MCF 10A (cell line): ENCODE results near the gene FERMT3. TPM values are rescaled to one million over a fixed set of nuclear protein-coding genes. Genes with fewer than 3 reads are reported as not detected.
A peak's percentile ranks its signal among the peaks of the same experiment; 100 is the strongest.

Experiments used
- BruUV-seq: library from RNA; stranded (reverse); fragments of 400-500 nt; replicated peaks from 2 replicates; lab custom pipeline; 2021; lab: Mats Ljungman, UMichigan
- CTCF ChIA-PET: fragments of 300-600 bp; sonication (Branson Sonifier 250); formaldehyde crosslinking; extraction: SDS; loops from one replicate; lab custom pipeline; 2021; ENCODE audit warnings: antibody characterized with exemption, inconsistent platforms; lab: Yijun Ruan, JAX
- POLR2A ChIA-PET: fragments of 300-600, 350-650 bp; sonication (Branson Sonifier 250); formaldehyde crosslinking; extraction: SDS; loops from one replicate; lab custom pipeline; 2020; ENCODE audit warnings: antibody characterized with exemption, inconsistent platforms; lab: Yijun Ruan, JAX
- DNase-seq: peaks from one replicate; pipeline ENCODE4 v3.0.0-alpha.2; 2018; ENCODE audit not compliant: unreplicated experiment
- H3K27ac Mint-ChIP-seq: one replicate; pipeline ENCODE4 v1.8.0; 2022; ENCODE audit warnings: mild to moderate bottlenecking, low read depth, mixed read lengths; ENCODE audit not compliant: unreplicated experiment
- H3K27me3 Mint-ChIP-seq: one replicate; pipeline ENCODE4 v1.8.0; 2022; ENCODE audit warnings: mixed read lengths; ENCODE audit not compliant: insufficient read depth, unreplicated experiment
- H3K36me3 Mint-ChIP-seq: one replicate; pipeline ENCODE4 v1.8.0; 2022; ENCODE audit warnings: mild to moderate bottlenecking, moderate library complexity, mixed read lengths; ENCODE audit not compliant: insufficient read depth, unreplicated experiment
- H3K4me1 Mint-ChIP-seq: one replicate; pipeline ENCODE4 v1.8.0; 2022; ENCODE audit warnings: mixed read lengths; ENCODE audit not compliant: insufficient read depth, unreplicated experiment
- H3K4me3 Mint-ChIP-seq: one replicate; pipeline ENCODE4 v1.8.0; 2022; ENCODE audit warnings: mild to moderate bottlenecking, moderate library complexity, mixed read lengths; ENCODE audit not compliant: unreplicated experiment
- H3K9me3 Mint-ChIP-seq: one replicate; pipeline ENCODE4 v1.8.0; 2022; ENCODE audit warnings: mixed read lengths; ENCODE audit not compliant: unreplicated experiment
- intact Hi-C: fragments of 100-400 bp; cut with micrococcal nuclease; formaldehyde crosslinking; loops from 2 replicates; pipeline ENCODE4 v1.14.1; 2022
- total RNA-seq: library from RNA; stranded (reverse); gene quantifications from 2 replicates; pipeline ENCODE4 v1.2.3, GENCODE V29; 2022
- TF ChIP-seq, protein P1 (sequence below): fragments of 200-600 bp; IDR thresholded peaks from one replicate; pipeline ENCODE4 v1.8.0; 2022; ENCODE audit warnings: antibody characterized with exemption, mild to moderate bottlenecking; ENCODE audit not compliant: unreplicated experiment

FERMT3 gene
- total RNA-seq, 1 experiment from 2014 or later = 0.44 TPM

DNA sequence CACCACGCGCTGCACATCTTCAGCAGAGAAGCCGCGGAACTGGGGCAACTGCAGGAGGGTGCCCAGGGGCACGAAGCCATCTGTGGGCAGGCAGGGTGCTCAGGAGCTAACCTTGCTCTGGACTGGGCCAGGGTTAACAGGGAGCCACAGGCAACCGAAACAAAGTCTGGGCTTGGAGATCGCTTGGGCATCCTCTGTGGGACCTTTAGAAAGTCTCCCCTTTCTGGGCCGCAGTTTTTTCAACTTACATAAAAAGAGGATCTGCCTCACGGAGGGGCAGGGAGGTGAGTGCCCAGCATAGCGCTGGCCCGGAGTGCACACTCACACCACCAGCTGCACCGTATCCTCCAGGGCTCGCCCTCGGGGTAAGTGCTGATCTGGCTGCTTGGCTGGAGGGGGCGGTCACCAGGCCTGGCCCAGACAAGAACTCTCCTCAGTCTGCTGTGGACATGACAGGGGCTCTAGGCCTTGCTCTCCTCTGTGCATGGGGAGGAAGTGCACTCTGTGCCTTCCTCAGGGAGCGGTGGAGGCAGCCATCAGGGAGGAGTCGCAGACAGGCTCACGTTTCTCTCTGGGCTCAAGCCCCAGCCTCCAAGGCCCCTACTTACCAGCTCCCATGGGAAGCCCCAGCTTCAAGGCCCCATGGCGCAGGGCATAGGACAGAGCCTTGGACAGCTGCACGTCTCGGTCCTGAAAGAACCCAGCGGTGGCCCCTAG is 18.5 kb downstream of the FERMT3 start:
- no TSS peak for BruUV-seq
- DNase-seq = no peak
- Mint-ChIP-seq H3K27me3 (no peaks in the 10 kb centered on the region), H3K4me1 (peaks cover 8% of the 10 kb centered on the region), H3K36me3 (peaks cover 6% of the 10 kb centered on the region), H3K9me3 (no peaks in the 10 kb centered on the region), H3K4me3 (peak overlapping the region; percentile 80), H3K27ac (no peak overlapping the region)
- ChIA-PET POLR2A (interaction anchor here (0.8 to 11.9 kb wide), 7 partner anchors 11 to 93 kb away, joined by 3 to 122 read pairs (median 3); partner anchors contain the start of genes FKBP2, PPP1R14B, PRDX5 and TRMT112), CTCF (interaction anchor here (0.6 to 4.7 kb wide), 5 partner anchors 9 to 132 kb away, joined by 3 to 22 read pairs (median 3); no protein-coding TSS in a partner anchor)
- TF ChIP-seq, protein P1, sequence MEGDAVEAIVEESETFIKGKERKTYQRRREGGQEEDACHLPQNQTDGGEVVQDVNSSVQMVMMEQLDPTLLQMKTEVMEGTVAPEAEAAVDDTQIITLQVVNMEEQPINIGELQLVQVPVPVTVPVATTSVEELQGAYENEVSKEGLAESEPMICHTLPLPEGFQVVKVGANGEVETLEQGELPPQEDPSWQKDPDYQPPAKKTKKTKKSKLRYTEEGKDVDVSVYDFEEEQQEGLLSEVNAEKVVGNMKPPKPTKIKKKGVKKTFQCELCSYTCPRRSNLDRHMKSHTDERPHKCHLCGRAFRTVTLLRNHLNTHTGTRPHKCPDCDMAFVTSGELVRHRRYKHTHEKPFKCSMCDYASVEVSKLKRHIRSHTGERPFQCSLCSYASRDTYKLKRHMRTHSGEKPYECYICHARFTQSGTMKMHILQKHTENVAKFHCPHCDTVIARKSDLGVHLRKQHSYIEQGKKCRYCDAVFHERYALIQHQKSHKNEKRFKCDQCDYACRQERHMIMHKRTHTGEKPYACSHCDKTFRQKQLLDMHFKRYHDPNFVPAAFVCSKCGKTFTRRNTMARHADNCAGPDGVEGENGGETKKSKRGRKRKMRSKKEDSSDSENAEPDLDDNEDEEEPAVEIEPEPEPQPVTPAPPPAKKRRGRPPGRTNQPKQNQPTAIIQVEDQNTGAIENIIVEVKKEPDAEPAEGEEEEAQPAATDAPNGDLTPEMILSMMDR = no peak
- intact Hi-C loops = no loop called here

DNA sequence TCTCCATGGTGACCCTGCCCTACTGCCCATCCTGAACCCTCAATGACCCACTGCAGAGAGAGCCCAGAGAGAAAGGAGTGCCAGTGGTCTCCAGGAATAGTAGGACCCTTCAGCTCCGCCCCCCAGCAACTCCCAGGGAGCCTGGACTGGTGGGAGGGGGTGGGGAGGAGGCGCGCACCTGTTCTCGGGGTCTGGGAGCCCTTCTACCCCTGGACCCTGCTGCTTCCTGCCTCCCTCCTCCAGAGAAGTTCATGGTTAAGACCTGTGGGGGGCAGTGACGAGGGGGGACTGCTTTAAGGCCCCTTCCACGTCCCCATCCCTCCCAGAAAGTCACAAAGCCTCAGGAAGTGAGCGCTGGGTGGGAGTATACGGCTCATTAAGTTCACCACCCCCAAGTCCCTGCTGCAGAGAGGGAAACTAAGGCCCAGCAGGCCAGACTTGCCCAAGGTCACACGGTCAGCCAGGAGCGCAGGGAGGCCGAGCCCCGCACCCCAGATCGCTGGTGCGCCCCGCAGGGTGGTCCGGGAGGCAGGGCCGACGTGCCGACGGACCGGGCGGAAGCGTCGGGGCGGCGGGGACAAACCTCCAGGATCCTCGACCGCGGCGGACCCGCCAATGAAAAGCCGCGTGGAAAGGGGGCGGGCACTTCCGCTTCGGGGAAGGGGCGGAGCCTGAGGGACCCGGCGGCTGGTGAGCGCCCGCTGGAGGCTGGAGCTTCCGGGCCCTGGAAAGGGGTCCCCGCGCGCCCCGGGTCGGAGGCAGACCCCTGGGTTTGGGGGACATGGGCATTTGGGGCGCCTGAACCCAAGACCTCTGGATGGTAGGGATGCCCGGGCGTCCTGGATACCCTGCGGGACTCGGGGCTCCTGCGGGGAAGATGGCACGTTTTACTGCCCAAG is 19.3 kb downstream of the FERMT3 start, which contains the start of the genes NUDT22 and TRPT1:
TSS of gene NUDT22 (plus strand) at position 667 of the 899 bp plus-strand sequence. CDS start 379 bp downstream, outside the sequence.
TSS of gene TRPT1 (minus strand) at position 579 of the 899 bp plus-strand sequence. CDS start at position 253, 326 bp downstream.
- TSS peak; percentile 46 for BruUV-seq
- Mint-ChIP-seq H3K27ac (peak within 1 kb of the TSS; percentile 80), H3K9me3 (no peaks in the 10 kb centered on the region), H3K36me3 (peaks cover 6% of the 10 kb centered on the region), H3K4me1 (peaks cover 8% of the 10 kb centered on the region), H3K4me3 (peak within 1 kb of the TSS; percentile 80), H3K27me3 (no peaks in the 10 kb centered on the region)
- ChIA-PET CTCF (interaction anchor here (0.8 to 4.7 kb wide), 6 partner anchors 9 to 77 kb away, joined by 3 to 22 read pairs (median 4); no protein-coding TSS in a partner anchor), POLR2A (interaction anchor here (0.9 to 11.9 kb wide), 23 partner anchors 9 to 1499 kb away, joined by 3 to 122 read pairs (median 4); partner anchors contain the start of genes BAD, ESRRA, FKBP2 and HNRNPUL2)
- DNase-seq = peak; percentile 79
- TF ChIP-seq, protein P1 = peak; percentile 31
- intact Hi-C loops = loop anchor here (2.0 kb wide), 1 partner anchor 39 kb away; the partner anchor contains the start of gene STIP1

DNA sequence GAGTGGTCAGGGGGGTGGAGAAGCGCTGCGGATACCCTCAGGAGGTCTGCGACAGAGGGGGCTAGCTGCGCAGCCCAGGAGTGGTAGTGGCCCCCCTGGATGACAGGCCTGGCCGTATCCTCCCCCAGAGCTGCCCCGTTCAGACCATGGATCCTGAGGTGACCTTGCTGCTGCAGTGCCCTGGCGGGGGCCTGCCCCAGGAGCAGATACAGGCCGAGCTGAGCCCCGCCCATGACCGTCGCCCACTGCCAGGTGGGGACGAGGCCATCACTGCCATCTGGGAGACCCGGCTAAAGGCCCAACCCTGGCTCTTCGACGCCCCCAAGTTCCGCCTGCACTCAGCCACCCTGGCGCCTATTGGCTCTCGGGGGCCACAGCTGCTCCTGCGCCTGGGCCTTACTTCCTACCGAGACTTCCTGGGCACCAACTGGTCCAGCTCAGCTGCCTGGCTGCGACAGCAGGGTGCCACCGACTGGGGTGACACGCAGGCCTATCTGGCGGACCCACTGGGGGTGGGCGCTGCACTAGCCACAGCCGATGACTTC is 20.1 kb downstream of the FERMT3 start:
- Mint-ChIP-seq H3K27me3 (no peaks in the 10 kb centered on the region), H3K9me3 (no peaks in the 10 kb centered on the region), H3K36me3 (peaks cover 6% of the 10 kb centered on the region), H3K4me3 (peak overlapping the region; percentile 80), H3K4me1 (peaks cover 8% of the 10 kb centered on the region), H3K27ac (peak overlapping the region; percentile 80)
- intact Hi-C loops = loop anchor here (2.0 kb wide), 1 partner anchor 40 kb away; the partner anchor contains the start of gene STIP1
- TSS peak; percentile 63 for BruUV-seq
- DNase-seq = no peak
- TF ChIP-seq, protein P1 = no peak
- ChIA-PET CTCF (interaction anchor here (0.8 to 4.7 kb wide), 8 partner anchors 15 to 105 kb away, joined by 3 to 22 read pairs (median 4); partner anchors contain the start of genes CATSPERZ and STIP1), POLR2A (interaction anchor here (0.9 to 11.9 kb wide), 20 partner anchors 9 to 1499 kb away, joined by 3 to 122 read pairs (median 4); partner anchors contain the start of genes BAD, ESRRA, FKBP2 and HNRNPUL2)
